NCI-H526 treated with DMSO at 0.1 percent for 48 hours (cell line): ENCODE results near the gene HSPG2.
"Not testable (repeated sequence)": the region's sequence is repeated elsewhere in the genome, so short reads cannot be mapped to it uniquely, and the experiment has no call there.

Experiments used
- DNase-seq: peaks from one replicate; lab custom pipeline; 2025; lab: John Stamatoyannopoulos, UW

Gene HSPG2

DNA sequence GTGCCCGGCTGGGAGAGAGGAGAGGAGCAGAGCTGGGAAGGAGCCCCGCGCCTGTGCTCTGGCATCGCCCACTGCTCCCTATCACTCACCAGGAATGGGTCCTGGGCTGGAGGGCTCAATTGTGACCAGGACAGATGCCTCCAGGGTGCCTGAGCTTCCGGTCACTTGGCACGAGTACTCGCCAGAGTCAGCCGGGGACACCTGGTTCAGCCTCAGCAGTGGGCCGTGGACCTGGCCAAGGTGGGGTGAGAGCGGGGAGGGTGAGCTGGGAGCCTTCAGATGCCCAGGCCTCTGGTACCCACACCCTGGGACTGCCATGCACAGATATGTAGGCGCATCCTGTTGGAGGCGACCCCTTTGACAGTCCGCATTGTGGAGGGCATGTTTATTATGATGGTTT lies 93.9 kb downstream of the HSPG2 start:
- DNase-seq, result no peak

DNA sequence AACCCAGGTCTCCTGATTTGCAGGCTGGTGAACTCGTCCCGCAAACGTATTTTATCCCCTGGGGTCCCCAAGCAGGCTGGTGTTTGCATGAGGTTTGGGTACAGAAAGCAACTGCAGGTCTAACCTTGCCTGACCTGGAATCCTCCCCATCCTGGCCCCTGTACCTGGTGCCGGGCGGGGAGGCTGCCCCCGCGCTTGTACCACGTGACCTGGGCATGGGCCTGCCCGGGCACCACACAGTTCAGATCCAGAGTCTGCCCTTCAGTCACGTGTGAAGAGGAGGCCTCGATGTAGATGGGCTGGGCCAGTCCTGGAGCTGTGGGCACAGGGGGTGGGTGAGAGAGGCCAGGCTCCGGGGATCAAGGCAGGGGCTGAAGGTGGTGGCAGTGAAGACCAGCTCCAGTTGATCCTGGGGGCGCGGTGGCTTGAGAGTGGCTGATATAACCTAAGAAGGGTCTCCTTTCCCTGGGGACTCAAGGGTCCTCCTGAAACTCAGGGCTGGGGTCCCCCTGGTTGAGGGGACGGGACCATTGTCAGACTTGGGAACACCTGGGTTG lies 94.4 kb downstream of the HSPG2 start:
- DNase-seq, result no peak

DNA sequence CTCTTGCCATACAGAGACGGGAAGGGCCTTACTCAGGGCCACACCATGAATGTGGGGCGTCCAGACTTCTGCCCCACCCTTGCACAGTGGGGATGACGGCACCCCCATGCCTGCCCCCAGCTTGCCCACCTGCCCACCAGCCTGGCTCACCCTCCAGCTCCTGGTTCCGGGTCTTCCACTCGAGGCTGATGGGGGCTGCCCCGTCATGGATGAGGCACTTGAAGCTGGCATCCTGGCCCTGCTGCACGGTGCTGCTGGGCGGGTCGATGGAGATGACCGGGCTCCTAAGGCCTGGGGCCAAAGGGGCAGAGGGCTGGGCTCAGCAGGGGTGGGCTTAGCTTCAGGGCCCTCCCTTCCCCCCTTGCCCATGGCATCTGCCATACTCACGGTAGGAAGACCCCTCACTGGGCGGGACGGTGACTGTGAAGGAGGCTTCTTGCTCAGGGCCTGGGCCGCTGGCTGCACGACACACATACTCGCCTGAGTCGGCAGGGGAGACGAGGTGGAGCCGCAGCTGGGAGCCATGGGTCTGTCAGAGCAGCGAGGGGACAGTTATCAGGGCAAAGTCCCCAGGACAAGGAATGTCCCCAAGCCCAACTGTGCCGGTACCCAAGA lies 95.2 kb downstream of the HSPG2 start:
- no peak for DNase-seq

DNA sequence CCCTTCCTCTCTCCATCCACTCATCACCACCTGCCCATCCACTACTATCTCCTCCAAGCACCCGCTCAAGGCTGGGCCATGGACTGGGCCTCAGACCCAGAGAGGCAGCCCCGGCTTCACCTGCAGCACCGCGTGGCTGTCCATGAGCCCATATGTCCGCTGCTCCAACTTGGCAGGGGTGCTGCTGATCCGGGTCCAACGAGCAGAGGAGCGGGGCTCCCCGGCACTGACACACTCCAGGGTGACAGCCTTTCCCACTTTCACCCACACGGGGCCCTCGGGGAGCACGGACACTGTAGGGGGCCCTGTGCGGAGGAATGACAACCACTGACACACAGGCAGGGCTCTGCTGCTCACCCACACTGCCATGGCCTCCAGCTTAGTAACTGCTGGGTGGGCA lies 96.1 kb downstream of the HSPG2 start:
- no peak for DNase-seq

DNA sequence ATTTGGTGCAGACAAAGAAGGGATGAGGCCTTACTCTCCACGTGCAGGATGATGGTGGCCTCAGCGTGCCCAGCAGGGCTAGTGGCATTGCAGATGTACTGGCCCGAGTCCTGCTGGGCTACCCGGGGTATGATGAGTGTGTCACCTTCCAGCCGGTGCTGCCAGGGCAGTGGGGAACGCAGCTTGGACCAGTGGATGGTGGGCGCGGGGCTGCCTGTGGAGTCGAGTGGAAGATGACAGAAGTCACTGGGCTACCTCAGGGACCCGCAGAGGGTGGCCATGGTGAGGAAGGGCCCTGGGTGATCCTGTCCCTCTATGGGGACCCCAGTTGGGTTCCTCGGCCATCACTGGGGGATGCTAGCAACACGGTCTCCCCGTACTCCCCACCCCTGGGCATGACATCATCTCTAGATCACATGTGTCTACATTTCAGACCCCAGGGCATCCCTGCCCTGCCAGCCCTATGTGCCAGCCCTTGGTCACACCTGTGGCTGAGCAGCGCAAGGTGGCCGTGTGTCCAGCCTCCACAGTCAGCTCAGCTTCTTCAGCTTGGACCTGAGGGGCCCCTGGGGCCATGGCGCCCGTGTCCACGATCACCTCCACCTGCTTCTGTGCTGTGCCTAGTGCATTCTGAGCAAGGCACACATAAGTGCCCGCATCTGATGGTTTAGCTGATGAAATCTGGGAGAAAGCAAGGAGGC lies 97.6 kb downstream of the HSPG2 start:
- no peak for DNase-seq

DNA sequence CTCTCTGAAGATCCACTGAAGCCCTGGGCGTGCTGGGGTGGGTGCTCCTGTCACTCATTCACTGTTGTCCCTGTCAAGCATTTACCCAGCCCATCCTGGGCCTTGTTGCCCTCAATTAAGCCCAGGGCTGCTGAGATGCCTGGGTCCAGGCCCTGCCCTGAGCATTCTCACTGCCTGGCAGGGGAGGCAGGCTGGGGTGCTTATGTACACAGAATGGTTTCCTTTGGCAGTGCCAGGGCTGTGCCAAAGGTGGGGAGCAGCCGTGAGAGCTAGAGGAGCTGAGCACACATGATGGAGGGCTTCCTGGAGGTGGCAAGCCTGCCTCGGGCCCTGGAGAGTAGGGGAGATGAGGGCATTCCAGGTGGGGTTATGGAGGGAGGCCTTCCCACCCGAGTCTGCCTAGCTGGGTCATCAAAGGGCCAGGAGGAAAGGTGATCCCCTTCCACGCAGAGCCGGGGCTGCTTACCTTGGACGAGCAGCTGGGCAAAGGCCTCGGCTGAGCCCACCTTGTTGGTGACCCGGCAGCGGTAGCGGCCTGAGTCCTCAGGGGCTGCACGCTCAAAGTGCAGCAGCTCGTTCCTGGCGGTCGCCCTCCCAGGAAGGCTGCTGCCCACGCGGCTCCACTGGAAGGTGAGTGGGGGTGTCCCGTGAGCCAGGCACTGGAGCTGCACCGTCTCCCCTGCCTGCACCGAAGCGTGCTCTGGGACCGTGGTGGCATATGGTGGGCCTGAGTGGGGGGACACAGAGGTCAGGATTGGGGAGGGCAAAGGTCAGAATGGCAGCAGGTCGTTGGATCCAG lies 98.6 kb downstream of the HSPG2 start:
- DNase-seq, result no peak

DNA sequence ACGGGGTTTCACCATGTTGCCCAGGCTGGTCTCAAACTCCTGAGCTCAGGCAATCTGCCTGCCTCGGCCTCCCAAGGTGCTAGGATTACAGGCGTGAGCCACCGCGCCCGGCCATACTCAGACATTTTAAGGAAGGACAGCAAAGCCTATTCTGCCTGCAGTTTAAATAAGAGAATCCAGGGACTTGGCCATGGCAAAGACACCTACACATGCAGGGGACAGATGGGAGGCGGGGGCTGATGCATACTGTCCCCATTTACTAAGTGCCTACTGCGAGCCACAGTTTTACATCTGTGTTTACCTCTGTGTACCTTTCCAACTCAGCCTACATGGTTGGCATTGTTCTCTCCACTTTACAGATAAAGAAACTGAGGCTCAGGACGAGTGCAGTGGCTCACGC lies 99.6 kb downstream of the HSPG2 start:
- no peak for DNase-seq

DNA sequence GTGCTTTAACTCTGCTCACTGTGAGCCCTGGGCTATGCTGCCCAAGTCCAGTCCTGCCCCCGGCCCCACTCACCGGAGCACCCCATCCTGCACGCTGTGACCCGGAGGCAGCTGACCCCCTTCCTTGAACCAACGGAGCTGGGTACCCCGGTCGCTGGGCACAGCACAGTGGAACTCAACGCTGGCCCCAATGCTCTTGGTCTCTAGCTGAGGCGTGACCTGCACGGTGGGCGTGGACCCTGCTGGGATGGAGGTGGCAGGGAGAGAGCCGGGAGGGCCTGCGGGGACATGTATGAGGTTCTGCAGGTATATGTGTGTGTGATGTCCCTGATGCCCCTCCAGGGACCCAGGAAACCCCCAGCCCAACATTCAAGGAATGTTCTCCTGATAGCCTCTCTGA lies 100.4 kb downstream of the HSPG2 start:
- no peak for DNase-seq

DNA sequence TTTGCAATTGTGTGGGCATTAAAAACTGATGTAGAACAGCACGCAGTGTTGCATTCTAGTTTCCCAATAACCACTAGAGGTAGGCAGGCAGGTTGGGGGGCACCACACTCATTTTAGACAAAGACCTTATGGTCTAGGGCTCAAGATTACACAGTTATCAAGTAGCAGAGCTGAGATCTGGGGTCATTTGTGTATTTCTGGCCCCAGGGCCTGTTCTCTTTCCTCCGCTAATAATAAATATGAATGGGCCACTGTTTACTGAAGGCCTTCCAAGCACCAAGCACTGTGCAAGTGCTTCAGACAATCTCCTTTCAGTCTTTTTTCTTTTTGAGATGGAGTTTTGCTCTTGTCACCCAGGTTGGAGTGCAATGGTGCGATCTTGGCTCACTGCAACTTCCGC lies 101.1 kb downstream of the HSPG2 start:
- DNase-seq, result no peak

DNA sequence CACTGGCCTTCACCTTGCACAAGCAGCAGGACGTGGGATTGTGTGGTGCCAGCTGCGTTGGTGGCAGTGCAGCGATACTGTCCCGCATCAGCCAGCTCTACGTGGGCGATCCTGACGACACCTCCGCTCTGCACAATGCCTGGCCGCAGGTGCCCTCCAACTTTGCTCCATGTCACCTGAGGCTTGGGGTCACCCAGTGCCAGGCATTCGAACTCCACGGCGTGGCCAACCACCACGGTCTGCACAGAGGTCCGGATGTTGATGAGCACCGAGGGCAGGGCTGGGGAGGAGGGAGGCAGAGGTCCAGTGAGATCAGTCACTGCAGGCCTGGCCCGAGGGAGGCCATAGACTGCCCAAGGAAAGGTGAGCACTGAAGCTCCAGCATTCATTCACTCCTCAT lies 102.4 kb downstream of the HSPG2 start:
- no peak for DNase-seq

DNA sequence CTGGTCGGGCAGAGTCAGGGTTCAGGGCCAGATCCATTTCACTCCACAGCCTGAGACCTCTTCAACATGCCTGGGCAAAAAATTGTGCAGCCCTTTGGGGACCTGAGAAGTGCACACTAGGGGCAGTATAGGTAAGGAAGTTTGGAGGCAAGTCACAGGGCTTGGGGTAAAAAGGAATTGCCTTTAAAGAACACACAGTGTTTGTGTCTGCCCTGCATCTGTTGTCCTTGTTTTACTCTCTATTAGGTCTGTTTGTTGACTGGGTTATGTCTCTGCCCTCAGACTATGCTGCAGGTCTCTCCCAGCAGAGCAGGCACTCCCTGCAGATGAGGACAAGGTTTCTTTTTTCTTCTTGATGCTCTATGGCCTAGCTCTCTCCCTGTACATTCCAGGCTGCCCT lies 103.0 kb downstream of the HSPG2 start:
- no peak for DNase-seq

DNA sequence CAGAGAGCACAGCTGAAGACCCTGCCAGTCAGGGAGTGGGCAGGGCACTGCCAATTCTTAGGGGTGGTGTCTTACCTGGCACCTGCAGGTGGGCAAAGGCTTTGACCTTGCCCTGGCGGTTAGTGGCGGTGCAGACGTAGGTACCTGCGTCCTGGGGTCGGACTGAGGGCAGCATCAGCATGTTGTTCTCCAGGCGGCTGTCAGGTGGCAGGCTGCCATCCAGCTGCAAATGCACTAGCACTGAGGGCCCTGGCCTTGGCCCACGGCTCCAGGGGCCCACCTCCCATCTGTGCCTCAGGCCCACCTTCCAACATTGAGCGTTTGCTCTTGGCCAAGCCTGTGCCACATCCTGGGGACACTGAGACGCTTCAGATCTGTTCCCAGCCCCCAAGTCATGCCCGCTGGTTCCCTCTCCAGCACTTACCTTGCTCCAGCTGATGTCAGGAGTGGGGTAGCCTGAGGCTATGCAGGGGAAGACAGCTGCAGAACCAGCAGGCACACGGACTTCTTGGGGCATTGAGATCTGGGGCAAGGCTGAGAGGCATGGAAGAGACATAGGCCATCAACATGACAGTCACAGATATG lies 103.6 kb downstream of the HSPG2 start:
- DNase-seq, result no peak

DNA sequence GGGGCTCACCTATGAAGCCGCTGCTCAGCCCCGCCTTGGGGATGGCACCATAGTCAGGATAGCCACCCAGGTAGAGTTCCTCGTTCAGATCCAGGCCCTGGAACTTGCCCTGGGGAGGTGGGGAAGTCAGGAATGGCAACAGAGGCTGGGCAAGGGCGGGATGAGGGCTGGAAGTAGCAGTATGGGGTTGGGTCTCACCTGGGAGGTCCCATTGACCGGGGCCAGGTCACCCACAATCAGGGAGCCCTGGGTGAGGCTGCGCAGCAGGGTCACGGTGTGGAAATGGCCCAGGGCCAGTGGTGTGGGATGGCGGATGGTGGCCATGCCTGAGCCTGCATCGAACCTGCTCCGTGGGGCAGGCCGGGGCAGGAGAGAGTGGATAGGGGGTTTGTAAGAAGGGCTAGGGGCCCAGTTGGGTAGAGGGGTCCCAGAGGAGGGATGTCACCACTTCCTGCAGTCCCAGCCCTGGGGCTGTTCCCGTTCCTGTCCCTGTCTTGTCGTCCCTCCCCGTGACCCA lies 105.6 kb downstream of the HSPG2 start:
- DNase-seq, result no peak

DNA sequence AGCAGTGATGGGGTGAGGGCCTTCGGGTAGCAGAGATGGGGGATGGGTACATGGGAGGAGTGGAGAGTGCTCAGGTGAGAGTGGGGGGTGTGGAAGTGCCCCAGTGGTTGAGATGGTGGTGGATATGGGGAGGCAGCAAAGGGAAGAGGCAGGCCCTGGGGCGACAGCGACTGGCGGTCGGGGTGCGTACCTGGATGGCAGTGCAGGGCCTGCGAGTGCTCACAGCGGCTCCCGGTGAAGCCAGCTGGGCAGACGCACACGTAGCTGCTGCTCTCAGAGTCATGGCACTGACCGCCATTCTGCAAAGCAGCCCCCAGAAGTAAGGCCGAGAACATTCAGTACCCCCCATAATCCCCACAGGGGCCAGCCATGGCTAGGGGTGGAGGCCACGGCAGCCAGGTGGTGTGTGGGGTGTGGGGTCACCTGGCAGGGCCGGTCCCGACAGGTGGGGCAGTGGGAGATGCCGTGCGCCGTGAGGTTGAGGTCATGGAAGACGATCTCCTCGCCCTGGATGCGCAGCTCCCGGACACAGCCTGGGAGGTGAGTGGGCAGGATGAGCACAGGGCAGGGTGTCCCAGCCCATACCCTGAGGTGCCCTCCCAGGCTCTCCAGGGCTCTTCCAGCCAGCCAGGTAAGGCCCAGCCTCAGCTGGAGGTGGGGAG lies 106.2 kb downstream of the HSPG2 start:
- DNase-seq, result no peak

DNA sequence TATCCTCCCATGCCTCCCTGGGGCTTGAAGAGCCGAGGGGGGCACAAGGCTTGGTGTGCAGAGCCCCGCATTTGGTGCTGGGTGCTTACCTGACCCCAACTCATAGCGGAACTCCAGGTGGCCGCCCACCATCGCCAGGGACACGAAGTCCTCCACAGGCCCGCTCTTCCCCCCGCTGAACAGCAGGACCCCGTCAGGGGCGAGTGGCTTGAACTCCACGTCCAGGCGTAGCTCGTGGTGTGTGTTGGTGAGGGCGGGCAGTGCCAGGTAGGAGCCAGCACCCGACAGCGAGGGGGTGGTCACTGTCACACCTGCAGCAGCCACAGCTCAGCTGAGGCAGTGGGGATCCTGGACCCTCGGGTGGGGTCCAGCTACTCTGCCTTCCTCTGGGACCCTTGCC lies 107.8 kb downstream of the HSPG2 start:
- no peak for DNase-seq

DNA sequence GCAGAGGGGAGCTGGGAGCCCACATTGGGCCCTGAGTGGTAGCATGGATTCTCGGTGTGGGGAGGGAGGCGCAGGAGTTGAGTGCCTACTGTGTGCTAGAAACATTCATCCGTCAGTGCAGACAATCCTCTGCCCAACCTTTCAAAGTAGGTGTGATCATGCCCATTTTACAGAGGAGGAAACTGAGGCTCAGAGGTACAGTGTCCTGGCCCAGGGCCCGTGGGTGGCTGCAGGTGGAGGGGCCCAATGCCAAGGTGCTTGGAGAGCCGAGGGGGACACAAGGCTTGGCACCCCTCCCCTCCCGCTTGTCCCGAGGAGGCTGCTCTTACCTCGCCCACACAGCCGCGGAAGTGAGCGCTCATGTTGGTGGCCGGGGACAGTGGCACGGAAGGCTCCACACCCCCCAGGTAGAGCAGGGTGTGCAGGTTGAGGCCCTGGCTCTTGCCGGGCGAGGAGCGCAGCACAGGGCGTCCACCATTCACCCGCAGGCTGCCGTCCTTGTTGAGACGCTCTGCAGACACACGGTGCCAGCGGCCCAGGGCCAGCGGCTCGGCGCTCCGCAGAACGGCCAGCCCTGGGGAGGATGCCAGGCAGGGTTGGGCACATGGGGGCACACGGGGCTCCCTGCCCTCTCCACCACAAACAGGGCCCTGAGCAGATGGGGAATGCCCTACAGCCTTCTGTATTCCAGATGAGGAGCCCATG lies 108.5 kb downstream of the HSPG2 start:
- no peak for DNase-seq

DNA sequence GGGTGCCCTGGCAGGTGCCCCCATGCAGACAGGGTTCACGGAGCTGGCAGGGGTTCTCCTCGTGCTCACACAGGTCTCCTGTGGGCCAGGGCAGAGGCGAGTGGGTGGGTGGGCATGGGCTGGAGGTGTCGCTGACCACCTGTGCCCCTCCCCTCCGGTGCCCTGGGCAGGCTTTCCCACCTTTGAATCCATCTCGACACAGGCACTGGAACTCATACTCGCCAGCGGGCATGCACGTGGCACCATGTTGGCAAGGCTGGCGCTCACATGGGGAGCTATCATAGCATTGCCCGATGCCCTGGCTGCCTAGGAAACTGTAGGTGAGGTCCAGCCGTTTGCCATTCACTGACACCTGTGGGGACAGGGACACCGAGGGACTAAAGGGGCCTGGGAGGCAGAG lies 109.0 kb downstream of the HSPG2 start:
- DNase-seq, result no peak

DNA sequence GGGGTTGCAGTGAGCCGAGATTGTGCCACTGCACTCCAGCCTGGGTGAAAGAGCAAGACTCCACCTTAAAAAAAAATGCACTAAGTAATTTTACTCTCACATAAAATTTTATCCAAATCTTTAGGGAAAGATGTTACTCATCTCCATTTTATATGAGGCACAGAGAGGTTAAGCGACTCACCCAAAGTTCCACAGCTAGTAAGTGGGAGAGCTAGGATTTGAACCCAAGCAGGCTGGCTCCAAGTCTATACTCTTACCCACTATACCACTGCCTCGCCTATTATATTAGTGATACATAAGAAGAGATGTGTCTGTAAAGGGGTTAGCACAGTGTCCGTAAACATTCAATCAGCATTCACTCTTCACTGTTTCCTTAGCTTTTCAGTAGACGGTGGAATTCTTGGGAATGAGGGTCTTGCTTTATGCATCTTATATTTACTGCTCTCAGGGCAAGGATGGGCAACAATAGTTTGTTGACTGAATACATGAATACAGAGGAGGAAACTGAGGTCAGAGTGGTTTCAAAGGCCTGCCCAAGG lies 109.9 kb downstream of the HSPG2 start:
- no peak for DNase-seq

DNA sequence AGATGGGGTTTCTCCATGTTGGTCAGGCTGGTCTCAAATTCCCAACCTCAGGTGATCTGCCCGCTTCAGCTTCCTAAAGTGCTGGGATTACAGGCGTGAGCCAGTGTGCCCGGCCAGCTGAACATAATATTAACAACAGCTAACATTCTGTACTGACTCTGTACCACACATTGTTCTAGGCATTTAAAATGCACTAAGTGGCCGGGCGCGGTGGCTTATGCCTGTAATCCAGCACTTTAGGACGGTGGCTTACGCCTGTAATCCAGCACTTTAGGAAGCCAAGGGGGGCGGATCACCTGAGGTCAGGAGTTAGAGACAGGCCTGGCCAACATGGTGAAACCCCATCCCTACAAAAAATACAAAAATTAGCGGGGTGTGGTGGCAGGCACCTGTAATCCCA lies 110.4 kb downstream of the HSPG2 start:
- DNase-seq, result not testable (repeated sequence)

DNA sequence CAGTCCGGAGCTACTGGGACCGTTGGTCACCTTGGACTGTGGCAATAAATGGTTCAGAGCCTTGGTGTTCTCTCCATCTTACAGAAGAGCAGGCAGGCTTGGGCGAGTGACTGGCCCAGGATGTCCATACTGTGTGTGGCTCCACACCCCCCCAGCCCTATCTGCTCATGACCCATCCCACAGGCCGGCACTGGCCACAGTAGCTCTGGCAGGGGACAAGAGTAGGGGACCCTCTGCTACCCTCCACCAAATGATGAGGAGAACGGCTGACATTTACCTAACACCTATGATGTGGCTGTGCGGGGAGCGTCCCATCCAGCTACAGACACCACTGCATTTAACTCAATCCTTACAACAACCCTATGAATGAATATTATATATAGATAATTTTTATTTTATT lies 111.7 kb downstream of the HSPG2 start:
- no peak for DNase-seq

DNA sequence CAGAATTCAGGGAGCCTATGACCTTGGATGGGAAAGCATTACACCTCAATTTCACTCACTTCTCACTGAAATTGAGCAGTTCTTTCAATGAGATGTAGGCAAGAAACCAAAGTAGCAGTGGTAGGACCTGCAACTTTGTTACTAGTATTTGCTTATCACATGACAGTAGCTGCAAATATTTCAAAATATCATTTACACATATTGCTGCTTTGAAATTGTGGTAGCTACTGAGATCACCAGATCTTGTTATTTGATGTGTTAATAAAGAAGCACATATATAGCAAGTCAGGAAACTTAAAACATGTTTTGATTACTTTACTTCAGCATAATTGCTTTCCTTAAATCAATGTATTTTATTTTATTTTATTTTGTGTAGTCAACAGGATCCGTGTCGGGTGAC lies 112.2 kb downstream of the HSPG2 start:
- no peak for DNase-seq
